GM10248 (cell line): ENCODE results near the gene SLC1A2.
A peak's percentile ranks its signal among the peaks of the same experiment; 100 is the strongest.

Experiments
- CTCF ChIA-PET: fragments of 300-600 bp; sonication (Branson Sonifier 250); formaldehyde crosslinking; extraction: SDS; loops from one replicate; lab custom pipeline; 2021; ENCODE audit warnings: antibody characterized with exemption; lab: Yijun Ruan, JAX
- POLR2A ChIA-PET: fragments of 350-650 bp; sonication (Branson Sonifier 250); formaldehyde crosslinking; extraction: SDS; loops from one replicate; lab custom pipeline; 2020; ENCODE audit warnings: antibody characterized with exemption; lab: Yijun Ruan, JAX
- DNase-seq: peaks from one replicate; pipeline ENCODE4 v3.0.0; 2012; ENCODE audit errors: extremely low spot score
- CTCF ChIP-seq: IDR thresholded peaks from 2 replicates; pipeline ENCODE4 v1.5.1; 2012; ENCODE audit warnings: mild to moderate bottlenecking, low read depth; ENCODE audit errors: extremely low read depth, missing control alignments, control extremely low read depth

SLC1A2 gene

DNA sequence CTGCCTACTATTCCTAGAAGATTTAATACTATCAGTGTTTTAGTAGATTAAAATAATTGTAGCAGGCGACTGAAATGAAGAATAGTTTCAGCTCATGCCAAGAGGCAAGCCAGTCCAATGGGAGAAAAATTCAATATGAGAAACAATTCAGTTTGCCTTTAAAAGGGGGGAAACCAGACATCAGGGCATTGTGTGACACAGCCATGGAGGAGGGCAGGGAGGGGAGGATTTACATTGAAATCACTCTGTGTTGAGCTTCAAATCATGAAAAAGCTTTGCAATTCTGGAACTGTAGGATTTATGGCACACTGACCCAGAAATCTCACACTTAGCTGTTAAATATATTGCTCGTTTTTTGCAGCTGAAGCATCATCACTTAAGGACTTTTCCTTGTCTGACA is 4.6 kb downstream of the SLC1A2 start:
- TF ChIP-seq CTCF: no peak
- ChIA-PET POLR2A (no interaction called here), CTCF (interaction anchor here (0.7 to 1.4 kb wide), 3 partner anchors 10 to 836 kb away, joined by 3 read pairs; no protein-coding TSS in a partner anchor)
- DNase-seq: no peak

- no peak for TF ChIP-seq CTCF
- CTCF ChIA-PET: interaction anchor here (1.4 kb wide), 1 partner anchor 9 kb away, joined by 3 read pairs; no protein-coding TSS in a partner anchor
- DNase-seq: no peak
- POLR2A ChIA-PET: no interaction called here
Measured at GRCh38 chr11:35414311-35414710, 5.0 kb downstream of the SLC1A2 start.

- ChIA-PET CTCF (no interaction called here), POLR2A (no interaction called here)
- no peak for DNase-seq
Measured at GRCh38 chr11:35413598-35413997, 5.8 kb downstream of the SLC1A2 start.

GRCh38 chr11:35412285-35412684 is 7.1 kb downstream of the SLC1A2 start:
- CTCF ChIA-PET: interaction anchor here (1.0 to 2.3 kb wide), 9 partner anchors 8 to 899 kb away, joined by 3 to 8 read pairs (median 5); partner anchors contain the start of gene ELF5
- no peak for DNase-seq
- POLR2A ChIA-PET: no interaction called here
- TF ChIP-seq CTCF: peak; percentile 41

More at GRCh38 chr11:35413598-35413997, 5.8 kb downstream of the SLC1A2 start:
- TF ChIP-seq CTCF: no peak

GRCh38 chr11:35407041-35407440 is 12.3 kb downstream of the SLC1A2 start:
- DNase-seq: no peak
- CTCF ChIA-PET: interaction anchor here (1.4 kb wide), 1 partner anchor 12 kb away, joined by 3 read pairs; no protein-coding TSS in a partner anchor
- POLR2A ChIA-PET: interaction anchor here (1.1 kb wide), 1 partner anchor 15 kb away, joined by 3 read pairs; no protein-coding TSS in a partner anchor
- TF ChIP-seq CTCF: no peak

- POLR2A ChIA-PET: no interaction called here
- peak; percentile 42 for TF ChIP-seq CTCF
- CTCF ChIA-PET: interaction anchor here (0.9 to 4.9 kb wide), 11 partner anchors 8 to 912 kb away, joined by 3 to 19 read pairs (median 6); partner anchors contain the start of gene ELF5
- no peak for DNase-seq
Measured at GRCh38 chr11:35404388-35404775, 15.0 kb downstream of the SLC1A2 start.
